IPS-11a (cell line): ENCODE results near the gene BNIP5.

ENCODE experiments used
- H3K4me3 ChIP-seq: one replicate; pipeline ENCODE4 v1.5.1; 2013; ENCODE audit warnings: low read depth, low read length, control low read depth

Gene BNIP5

GRCh38 chr6:36336779-36337241 is at the start of gene BNIP5:
Gene BNIP5, minus strand, starts transcription at chr6:36336888. Its CDS starts 6,198 bp downstream, at chr6:36330690.
- no peak within 1 kb of the TSS for H3K4me3 ChIP-seq

GRCh38 chr6:36384095-36384494 is 47.4 kb upstream of the BNIP5 start:
- H3K4me3 ChIP-seq = no peak overlapping the region

- no peak overlapping the region for H3K4me3 ChIP-seq
Measured at GRCh38 chr6:36383606-36384005, 46.9 kb upstream of the BNIP5 start.

GRCh38 chr6:36382976-36383375 is 46.3 kb upstream of the BNIP5 start:
- no peak overlapping the region for H3K4me3 ChIP-seq

GRCh38 chr6:36381502-36382389 is 45.1 kb upstream of the BNIP5 start:
- H3K4me3 ChIP-seq = no peak overlapping the region

GRCh38 chr6:36380166-36380565 is 43.5 kb upstream of the BNIP5 start:
- H3K4me3 ChIP-seq = no peak overlapping the region

- no peak overlapping the region for H3K4me3 ChIP-seq
Measured at GRCh38 chr6:36378936-36379335, 42.2 kb upstream of the BNIP5 start.

GRCh38 chr6:36378243-36378920 is 41.7 kb upstream of the BNIP5 start:
- no peak overlapping the region for H3K4me3 ChIP-seq

GRCh38 chr6:36377594-36377993 is 40.9 kb upstream of the BNIP5 start:
- no peak overlapping the region for H3K4me3 ChIP-seq

- no peak overlapping the region for H3K4me3 ChIP-seq
Measured at GRCh38 chr6:36376742-36377141, 40.1 kb upstream of the BNIP5 start.

GRCh38 chr6:36376183-36376582 is 39.5 kb upstream of the BNIP5 start:
- no peak overlapping the region for H3K4me3 ChIP-seq

- H3K4me3 ChIP-seq = no peak overlapping the region
Measured at GRCh38 chr6:36375644-36376155, 39.0 kb upstream of the BNIP5 start.

GRCh38 chr6:36374972-36375371 is 38.3 kb upstream of the BNIP5 start:
- no peak overlapping the region for H3K4me3 ChIP-seq

- H3K4me3 ChIP-seq = no peak overlapping the region
Measured at GRCh38 chr6:36374194-36374593, 37.5 kb upstream of the BNIP5 start.

- H3K4me3 ChIP-seq = no peak overlapping the region
Measured at GRCh38 chr6:36373368-36374019, 36.8 kb upstream of the BNIP5 start.

GRCh38 chr6:36372088-36372487 is 35.4 kb upstream of the BNIP5 start:
- no peak overlapping the region for H3K4me3 ChIP-seq

- H3K4me3 ChIP-seq = no peak overlapping the region
Measured at GRCh38 chr6:36371211-36371610, 34.5 kb upstream of the BNIP5 start.

GRCh38 chr6:36370638-36371037 is 34.0 kb upstream of the BNIP5 start:
- no peak overlapping the region for H3K4me3 ChIP-seq

GRCh38 chr6:36368921-36369865 is 32.5 kb upstream of the BNIP5 start:
- no peak overlapping the region for H3K4me3 ChIP-seq

- H3K4me3 ChIP-seq = no peak overlapping the region
Measured at GRCh38 chr6:36368421-36368820, 31.7 kb upstream of the BNIP5 start.
